Neural progenitor cell (in vitro differentiated cells): Measurements from ENCODE around the gene EPHB2.

ENCODE experiments used
- CTCF ChIP-seq: fragments of 200-600 bp; sonication (generic); IDR thresholded peaks from 2 replicates; pipeline ENCODE4 v1.5.1; 2017; ENCODE audit warnings: antibody characterized with exemption, mild to moderate bottlenecking
- EZH2 ChIP-seq: fragments of 200-600 bp; sonication (generic); IDR thresholded peaks from 2 replicates; pipeline ENCODE4 v1.6.1; 2017; ENCODE audit warnings: antibody characterized with exemption, mild to moderate bottlenecking, moderate library complexity

DNA sequence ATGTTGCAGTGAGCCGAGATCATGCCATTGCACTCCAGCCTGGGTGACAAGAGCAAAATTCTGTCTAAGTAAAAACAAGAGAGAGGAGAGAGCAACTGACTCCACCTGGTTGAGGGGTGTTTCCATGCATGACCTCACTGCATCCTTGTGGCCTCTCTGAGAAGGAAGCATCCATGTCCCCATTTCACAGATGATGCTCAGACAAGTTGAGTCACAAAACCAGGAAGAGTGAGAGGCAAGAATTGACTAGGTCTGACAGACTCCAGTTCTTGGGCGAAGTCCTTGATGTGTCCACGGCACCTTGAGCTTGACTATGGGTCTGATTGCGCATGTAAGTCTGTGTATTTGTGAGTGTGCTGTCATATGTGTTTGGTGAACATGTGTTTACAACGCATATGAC is 156.2 kb downstream of the EPHB2 start:
- no peak for TF ChIP-seq EZH2
- no peak for TF ChIP-seq CTCF
